GM10266 (cell line): Measurements from ENCODE around the gene PRKAR2B.

Experiments used
- DNase-seq: peaks from one replicate; pipeline ENCODE4 v3.0.0; 2012; ENCODE audit errors: extremely low spot score
- CTCF ChIP-seq: IDR thresholded peaks from 2 replicates; pipeline ENCODE4 v1.5.1; 2012; ENCODE audit warnings: mild to moderate bottlenecking, low read depth; ENCODE audit not compliant: control insufficient read depth, insufficient read depth; ENCODE audit errors: missing control alignments

Gene PRKAR2B

GRCh38 chr7:107064255-107064654, 19.8 kb downstream of the PRKAR2B start:
- no peak for TF ChIP-seq CTCF
- DNase-seq, result no peak

- DNase-seq, result no peak
- TF ChIP-seq CTCF, result no peak
Measured at GRCh38 chr7:107065929-107066247, 21.4 kb downstream of the PRKAR2B start.

DNA sequence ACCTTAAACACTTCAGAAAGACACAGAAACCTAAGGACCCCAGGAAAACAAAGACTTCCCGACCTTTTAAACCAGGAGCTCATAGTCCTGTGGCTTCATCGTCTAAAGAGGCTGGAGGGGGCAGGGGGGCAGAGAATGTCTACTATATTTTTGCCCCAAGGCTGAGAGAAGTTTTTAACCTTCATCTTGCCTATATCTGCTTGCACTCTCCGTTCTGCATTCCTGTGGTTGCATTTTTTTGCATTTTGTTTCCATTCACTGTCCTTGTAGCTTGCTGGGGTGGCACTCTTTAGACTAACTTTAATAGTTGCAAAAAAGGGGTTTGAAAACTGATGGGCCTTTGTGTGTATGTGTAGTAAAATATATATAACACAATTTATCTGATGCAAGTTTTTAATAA, 23.7 kb downstream of the PRKAR2B start:
- TF ChIP-seq CTCF, result no peak
- no peak for DNase-seq

GRCh38 chr7:107069457-107069856, 25.0 kb downstream of the PRKAR2B start:
- TF ChIP-seq CTCF, result no peak
- DNase-seq, result no peak

DNA sequence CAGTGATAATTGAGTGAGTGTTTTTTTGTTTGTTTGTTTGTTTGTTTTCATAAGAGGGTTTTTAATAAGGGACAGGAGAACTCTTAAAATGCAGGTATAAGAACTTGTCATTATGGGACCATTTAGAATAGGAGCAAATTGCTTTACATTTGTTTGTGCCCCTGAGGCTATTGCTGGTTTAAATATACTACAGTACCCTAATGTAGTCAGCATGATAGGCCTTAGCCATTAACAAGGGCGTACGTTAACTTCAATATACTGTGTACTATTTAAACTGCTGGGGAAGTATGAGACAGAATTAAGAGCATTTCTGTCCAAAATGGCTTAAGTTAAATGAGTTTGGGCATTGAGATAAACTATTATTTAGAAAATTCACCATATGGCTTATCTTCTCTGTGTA, 26.2 kb downstream of the PRKAR2B start:
- DNase-seq, result no peak
- no peak for TF ChIP-seq CTCF

DNA sequence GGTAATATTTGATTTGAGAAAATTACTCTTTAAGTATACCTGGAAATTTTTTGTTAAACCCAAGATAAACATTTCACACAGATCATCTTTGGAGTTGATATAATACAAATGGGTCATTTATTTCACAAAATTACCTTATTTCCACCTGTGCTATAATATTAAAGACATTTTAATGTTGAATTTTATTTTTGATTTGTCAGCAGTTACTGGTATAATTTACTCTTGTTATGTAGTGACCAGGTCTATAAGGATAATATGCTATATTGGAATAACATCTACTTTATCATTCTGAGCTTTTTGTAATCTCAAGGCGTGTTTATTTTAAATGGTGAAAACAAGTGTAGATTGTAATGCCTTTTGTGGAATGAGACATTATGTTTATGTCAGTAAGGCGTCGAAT, 26.6 kb downstream of the PRKAR2B start:
- no peak for TF ChIP-seq CTCF
- no peak for DNase-seq

DNA sequence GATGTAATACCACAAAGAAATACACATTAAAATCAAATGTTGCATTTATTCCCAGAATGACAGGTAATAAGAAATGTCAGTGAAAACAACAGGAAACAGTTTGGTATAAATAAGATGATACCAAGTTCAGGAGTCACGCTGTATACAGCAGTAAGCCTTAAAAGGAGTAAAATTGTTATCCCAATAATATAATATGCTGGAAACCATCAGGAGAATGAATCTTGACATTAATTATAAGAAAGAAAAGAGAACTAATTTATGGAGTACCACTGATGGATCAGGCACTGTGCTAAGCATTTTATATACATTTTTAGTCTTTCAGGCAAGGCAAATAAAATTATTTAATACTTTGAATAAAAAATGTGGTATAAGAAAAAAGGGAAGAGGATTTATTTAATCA, 27.6 kb downstream of the PRKAR2B start:
- no peak for DNase-seq
- TF ChIP-seq CTCF, result no peak
